Measurements from ENCODE around the gene KIAA0232. TPM values are rescaled to one million over a fixed set of nuclear protein-coding genes. Genes with fewer than 3 reads are reported as not detected.

Gene KIAA0232
- total and polyA plus RNA-seq, 2 of the 8 experiments (the other 6 are each of a cell fraction or from before 2014, with no cell fraction given), result 5.6 to 23.3 TPM

DNA sequence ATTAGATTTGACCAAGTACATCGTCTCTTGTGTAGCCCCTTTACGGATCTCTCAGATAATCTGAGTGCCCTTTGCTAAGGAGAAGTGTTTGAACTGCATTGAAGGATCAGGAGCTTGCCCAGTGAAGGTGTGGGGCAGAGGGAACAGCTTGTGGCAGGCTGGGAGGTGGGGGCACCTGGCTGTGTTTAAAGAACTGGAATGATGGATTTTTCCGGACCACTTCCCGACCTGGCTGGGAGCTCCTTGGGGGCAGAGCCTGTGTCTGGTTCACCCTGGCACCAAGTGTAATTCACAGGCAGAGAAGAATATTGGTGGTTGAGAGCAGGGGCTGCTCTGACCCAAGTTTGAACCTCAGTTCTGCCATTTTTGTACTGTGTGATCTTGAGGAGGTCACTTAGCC, 145.6 kb downstream of the KIAA0232 start:
- Histone ChIP-seq H3K4me3 (ENCODE audit: extremely low read depth in 1 of 4, insufficient read depth in 2 of 4, low read depth in 3 of 4, low read length in 4 of 4) (no peak overlapping the region), H3K36me3 (ENCODE audit: control insufficient read depth in 2 of 4, insufficient read depth in 4 of 4, low read length in 3 of 4) (peaks cover 5 to 11% (median 8%) of the 10 kb centered on the region in 4 experiments; a peak in 7 of 8 replicates), H4K8ac (ENCODE audit: extremely low read depth, insufficient read depth, low read length) (no peak overlapping the region), H3K9ac (replicated peaks in 1 of 4; ENCODE audit: extremely low read depth in 1 of 4, low read depth in 3 of 4, low read length in 3 of 4) (no peak overlapping the region), H3K14ac (ENCODE audit: insufficient read length) (no peak overlapping the region), H4K91ac (replicated peaks; ENCODE audit: insufficient read length, low read length) (no peak overlapping the region), H4K20me1 (replicated peaks in 1 of 2; ENCODE audit: control insufficient read depth in 1 of 2, insufficient read depth in 2 of 2, low read length in 2 of 2) (peaks cover 3 to 31% of the 10 kb centered on the region in 2 experiments), H4K5ac (ENCODE audit: insufficient read length, low read depth, low read length) (no peak overlapping the region), H2AFZ (ENCODE audit: low read length) (no peak overlapping the region), H3K4me1 (replicated peaks in 1 of 4; ENCODE audit: control insufficient read depth in 3 of 4, insufficient read depth in 4 of 4, low read length in 3 of 4) (peaks cover 0 to 9% (median 3%) of the 10 kb centered on the region in 4 experiments; a peak in 6 of 7 replicates), H3K27ac (ENCODE audit: low read depth, low read length) (no peak overlapping the region), H3K56ac (replicated peaks; ENCODE audit: insufficient read length, low read depth, low read length) (no peak overlapping the region), H2AK5ac (ENCODE audit: low read depth, low read length) (no peak overlapping the region), H3K18ac (ENCODE audit: extremely low read depth, low read length) (no peak overlapping the region), H2BK15ac (ENCODE audit: low read length) (no peak overlapping the region), H2BK120ac (replicated peaks; ENCODE audit: low read depth, low read length) (no peak overlapping the region), H3K79me2 (ENCODE audit: control insufficient read depth in 1 of 2, insufficient read depth in 2 of 2, low read length in 2 of 2) (peaks cover 0 to 63% of the 10 kb centered on the region in 2 experiments; a peak in 2 of 4 replicates), H2BK20ac (ENCODE audit: low read length) (no peak overlapping the region), H3K23ac (ENCODE audit: insufficient read length) (no peak overlapping the region), H3K27me3 (replicated peaks in 1 of 4; ENCODE audit: control insufficient read depth in 3 of 4, extremely low read depth in 1 of 4, insufficient read depth in 3 of 4, low read length in 3 of 4) (no peaks in the 10 kb centered on the region), H2BK12ac (ENCODE audit: low read depth, low read length) (no peak overlapping the region), H3K79me1 (ENCODE audit: low read depth, low read length) (peaks cover 15% of the 10 kb centered on the region), H3K4ac (replicated peaks; ENCODE audit: insufficient read length, low read depth, low read length) (no peak overlapping the region), H3K9me3 (ENCODE audit: insufficient read depth in 2 of 2, low read depth in 1 of 2, low read length in 1 of 2) (no peaks in the 10 kb centered on the region), H2BK5ac (ENCODE audit: low read depth, low read length) (no peak overlapping the region), H3K4me2 (ENCODE audit: insufficient read depth in 1 of 2, low read depth in 2 of 2, low read length in 2 of 2) (no peak overlapping the region), H3K23me2 (ENCODE audit: low read depth, low read length) (no peaks in the 10 kb centered on the region)
- FAIRE-seq (no peak), DNase-seq (ENCODE audit: low read depth in 1 of 2, low spot score in 2 of 2) (no peak)
- TF ChIP-seq HDAC6 (IDR thresholded peaks at IDR 0.05; ENCODE audit: low read depth, low read length), result no peak
- TF ChIP-seq, protein P1, sequence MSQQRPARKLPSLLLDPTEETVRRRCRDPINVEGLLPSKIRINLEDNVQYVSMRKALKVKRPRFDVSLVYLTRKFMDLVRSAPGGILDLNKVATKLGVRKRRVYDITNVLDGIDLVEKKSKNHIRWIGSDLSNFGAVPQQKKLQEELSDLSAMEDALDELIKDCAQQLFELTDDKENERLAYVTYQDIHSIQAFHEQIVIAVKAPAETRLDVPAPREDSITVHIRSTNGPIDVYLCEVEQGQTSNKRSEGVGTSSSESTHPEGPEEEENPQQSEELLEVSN (IDR thresholded peaks at IDR 0.05), result no peak
- no peak for TF ChIP-seq YY1 (IDR thresholded peaks at IDR 0.05; ENCODE audit: low read depth, low read length)
- TF ChIP-seq POU5F1 (IDR thresholded peaks at IDR 0.05; ENCODE audit: low read depth, low read length), result no peak
- no peak for TF ChIP-seq BCL11A (IDR thresholded peaks at IDR 0.05; ENCODE audit: low read depth in 2 of 2, low read length in 2 of 2)
- TF ChIP-seq, protein P2, sequence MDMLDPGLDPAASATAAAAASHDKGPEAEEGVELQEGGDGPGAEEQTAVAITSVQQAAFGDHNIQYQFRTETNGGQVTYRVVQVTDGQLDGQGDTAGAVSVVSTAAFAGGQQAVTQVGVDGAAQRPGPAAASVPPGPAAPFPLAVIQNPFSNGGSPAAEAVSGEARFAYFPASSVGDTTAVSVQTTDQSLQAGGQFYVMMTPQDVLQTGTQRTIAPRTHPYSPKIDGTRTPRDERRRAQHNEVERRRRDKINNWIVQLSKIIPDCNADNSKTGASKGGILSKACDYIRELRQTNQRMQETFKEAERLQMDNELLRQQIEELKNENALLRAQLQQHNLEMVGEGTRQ (IDR thresholded peaks at IDR 0.05; ENCODE audit: low read length), result no peak
- TF ChIP-seq GABPA (IDR thresholded peaks at IDR 0.05; ENCODE audit: borderline replicate concordance, insufficient read depth, low read length), result no peak
- WGBS, 2 experiments (ENCODE audit: extremely low coverage in 1 of 2, insufficient coverage in 1 of 2, insufficient read length in 1 of 2, insufficient replicate concordance in 2 of 2, low coverage in 1 of 2, low lambda C conversion rate in 2 of 2, missing lambda C conversion rate in 1 of 2), result 85% methylated on average over 4 of the region's 4 CpGs; no CpG with 5 or more reads in 1 of the 2 experiments
- ChIA-PET CTCF (ENCODE audit: partially characterized antibody) (interaction anchor here (1.5 to 4.2 kb wide), 5 partner anchors 11 to 20 kb away, joined by 5 to 36 read pairs (median 11); no protein-coding TSS in a partner anchor), POLR2A (ENCODE audit: partially characterized antibody) (interaction anchor here (0.8 kb wide), 1 partner anchor 54 kb away, joined by 3 read pairs; no protein-coding TSS in a partner anchor)

All from H1 (cell line).